VCaP (cell line): ENCODE results near the gene GZMA.
"Not testable (repeated sequence)": the region's sequence is repeated elsewhere in the genome, so short reads cannot be mapped to it uniquely, and the experiment has no call there.

Source experiments
- H3K27ac ChIP-seq: fragments of 450-650 bp; 2 replicates; pipeline ENCODE4 v1.5.1; 2017
- CTCF ChIP-seq: fragments of 450-650 bp; conservative IDR thresholded peaks from 2 replicates; pipeline ENCODE4 v1.5.1; 2017; ENCODE audit warnings: mild to moderate bottlenecking, moderate library complexity

Gene GZMA

DNA sequence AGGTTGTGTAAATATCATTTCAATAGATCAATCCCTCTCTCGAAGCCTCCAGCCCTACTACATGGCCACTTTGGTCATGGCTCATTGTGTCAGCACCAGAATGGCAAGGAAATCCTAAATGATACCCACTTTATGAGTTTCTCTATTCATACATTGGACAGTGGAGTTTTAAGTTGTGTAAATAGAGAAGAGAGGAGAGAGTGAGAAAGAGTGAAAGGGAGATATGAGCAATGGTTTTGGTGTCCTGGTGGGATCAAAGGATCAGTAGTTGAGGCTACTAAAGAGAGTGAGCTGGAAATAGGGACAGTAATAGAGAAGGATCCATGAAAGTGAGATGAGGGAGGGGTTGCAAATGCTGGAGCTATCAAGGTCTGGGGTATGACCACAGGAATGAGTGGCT lies 31.5 kb upstream of the GZMA start:
- H3K27ac ChIP-seq = no peak overlapping the region
- TF ChIP-seq CTCF = no peak

DNA sequence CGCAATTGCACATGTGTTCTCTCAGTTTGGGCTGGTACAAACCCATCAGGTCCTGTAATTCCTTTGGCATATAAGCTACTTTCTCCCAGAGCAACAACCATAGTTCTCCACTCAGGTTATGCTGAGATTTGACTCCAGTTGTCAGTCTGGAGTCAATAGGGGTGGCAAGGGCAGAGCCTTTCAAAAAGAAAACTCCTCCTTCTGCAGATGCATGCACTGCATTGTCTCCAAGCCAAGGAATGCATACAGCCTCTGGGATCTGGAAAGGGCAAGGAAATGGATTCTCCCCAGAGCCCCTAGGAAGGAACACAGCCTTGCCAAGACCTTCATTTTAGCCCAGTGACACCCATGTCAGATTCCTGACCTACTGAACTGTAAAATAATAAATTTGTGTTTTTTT lies 31.0 kb upstream of the GZMA start:
- H3K27ac ChIP-seq = no peak overlapping the region
- TF ChIP-seq CTCF = no peak

GRCh38 chr5:55072666-55073065 lies 29.8 kb upstream of the GZMA start:
- H3K27ac ChIP-seq = no peak overlapping the region
- TF ChIP-seq CTCF = no peak

DNA sequence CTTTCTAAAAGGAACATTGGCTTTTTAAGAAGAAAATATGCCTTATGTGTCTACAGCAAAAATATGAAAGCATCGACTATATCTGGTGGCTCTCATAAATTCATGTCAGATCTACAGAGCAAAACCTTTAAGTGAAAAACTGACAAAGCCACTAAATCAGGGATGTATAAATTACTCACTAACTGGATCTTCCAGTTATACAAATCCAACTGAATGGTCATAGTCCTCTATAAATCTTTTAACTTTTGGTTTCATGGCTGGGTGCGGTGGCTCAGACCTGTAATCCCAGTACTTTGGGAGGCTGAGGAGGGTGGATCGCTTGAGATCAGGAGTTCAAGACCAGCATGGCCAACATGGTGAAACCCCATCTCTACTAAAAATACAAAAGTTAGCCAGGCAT lies 29.2 kb upstream of the GZMA start:
- no peak for TF ChIP-seq CTCF
- no peak overlapping the region for H3K27ac ChIP-seq

- TF ChIP-seq CTCF = no peak
- no peak overlapping the region for H3K27ac ChIP-seq
Measured at GRCh38 chr5:55081541-55081940, 20.9 kb upstream of the GZMA start.

GRCh38 chr5:55089301-55089700 lies 13.1 kb upstream of the GZMA start:
- not testable (repeated sequence) for H3K27ac ChIP-seq

- not testable (repeated sequence) for H3K27ac ChIP-seq
Measured at GRCh38 chr5:55091011-55091410, 11.4 kb upstream of the GZMA start.

DNA sequence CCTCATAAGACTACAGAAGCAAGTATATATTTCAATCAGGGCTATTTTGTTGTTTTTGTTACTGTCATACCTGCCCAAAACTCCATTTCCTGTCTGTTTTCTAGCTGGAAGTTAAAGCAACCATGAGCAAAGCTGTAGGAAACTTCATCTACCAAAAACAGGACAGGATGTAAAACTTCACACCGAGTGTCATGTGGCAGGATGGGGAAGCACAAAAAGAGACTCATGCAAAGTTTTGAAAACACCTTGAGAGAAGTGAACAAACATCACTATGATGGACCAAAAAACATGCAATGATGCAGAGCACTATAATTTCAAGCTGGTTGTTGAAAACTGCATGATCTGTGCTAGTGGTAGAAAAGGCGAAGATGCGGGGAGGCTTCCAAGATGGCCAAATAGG lies 6.3 kb upstream of the GZMA start:
- H3K27ac ChIP-seq = no peak overlapping the region
- no peak for TF ChIP-seq CTCF

DNA sequence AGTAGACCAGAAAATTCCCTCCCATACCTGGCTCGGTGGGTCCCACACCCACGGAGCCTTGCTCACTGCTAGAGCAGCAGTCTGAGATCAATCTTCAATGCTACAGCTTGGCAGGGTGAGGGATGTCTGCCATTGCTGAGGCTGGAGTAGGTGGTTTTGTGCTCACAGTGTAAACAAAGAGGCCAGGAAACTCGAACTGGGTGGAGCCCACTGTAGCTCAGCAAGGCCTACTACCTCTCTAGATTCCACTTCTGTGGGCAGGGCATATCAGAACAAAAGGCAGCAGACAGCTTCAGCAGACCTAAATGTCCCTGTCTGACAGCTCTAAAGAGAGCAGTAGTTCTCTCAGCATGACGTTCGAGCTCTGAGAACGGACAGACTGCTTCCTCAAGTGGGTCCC lies 5.6 kb upstream of the GZMA start:
- H3K27ac ChIP-seq = no peak overlapping the region
- no peak for TF ChIP-seq CTCF

DNA sequence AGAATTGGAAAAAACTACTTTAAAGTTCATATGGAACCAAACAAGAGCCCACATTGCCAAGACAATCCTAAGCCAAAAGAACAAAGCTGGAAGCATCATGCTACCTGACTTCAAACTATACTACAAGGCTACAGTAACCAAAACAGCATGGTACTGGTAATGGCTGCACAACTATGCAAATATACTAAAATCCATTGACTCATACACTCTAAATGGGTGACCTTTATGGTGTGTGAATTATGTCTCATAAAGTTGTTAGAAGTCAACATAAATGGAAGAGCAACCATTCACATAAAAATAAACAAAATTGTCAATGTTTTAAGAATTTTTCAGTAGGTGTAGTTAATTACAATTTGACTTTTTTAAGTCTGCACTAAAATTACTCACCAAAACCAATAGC lies 1.3 kb upstream of the GZMA start:
- H3K27ac ChIP-seq = not testable (repeated sequence)
